Measurements from ENCODE around the gene DYNC1I1. TPM values are rescaled to one million over a fixed set of nuclear protein-coding genes. Genes with fewer than 3 reads are reported as not detected.

DYNC1I1 gene
- total RNA-seq, 1 experiment from 2014 or later, result 8.3 TPM

DNA sequence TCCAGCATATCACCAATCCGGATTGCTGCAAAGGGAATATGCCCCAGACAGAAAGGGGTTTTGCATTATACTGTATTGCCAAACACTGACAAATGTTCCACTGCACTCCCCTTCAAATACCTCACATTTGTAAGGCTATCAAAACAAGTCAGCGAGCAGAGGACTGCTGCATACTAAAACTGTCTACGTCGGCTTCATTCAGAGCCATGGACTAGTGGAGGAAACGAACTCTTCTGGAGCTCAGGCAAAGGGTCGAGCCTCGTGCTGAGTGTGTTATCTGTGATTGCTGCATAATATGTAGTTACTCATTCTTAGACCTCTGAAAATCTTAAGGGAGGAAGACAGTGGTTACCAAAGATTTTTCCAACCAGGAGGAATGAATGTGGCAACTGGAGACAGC, 200.2 kb downstream of the DYNC1I1 start:
- CTCF ChIA-PET, result no interaction called here
- H3K4me1 ChIP-seq, result no peaks in the 10 kb centered on the region
- H3K36me3 ChIP-seq (ENCODE audit: control insufficient read depth, insufficient read depth, low read length), result no peaks in the 10 kb centered on the region
- no peaks in the 10 kb centered on the region for H3K36me3 Mint-ChIP-seq (ENCODE audit: insufficient read depth, unreplicated experiment)
- POLR2A ChIA-PET, result no interaction called here
- no peaks in the 10 kb centered on the region for H3K4me1 Mint-ChIP-seq (ENCODE audit: low read depth, unreplicated experiment)
- no peak for DNase-seq
- no peak for TF ChIP-seq CTCF (IDR thresholded peaks at IDR 0.05; ENCODE audit: insufficient read depth in 1 of 2, low read depth in 1 of 2, low read length in 1 of 2, severe bottlenecking in 1 of 2, unreplicated experiment in 1 of 2)
- H3K27ac Mint-ChIP-seq (ENCODE audit: unreplicated experiment), result no peak overlapping the region
- no peak overlapping the region for H3K4me3 ChIP-seq (ENCODE audit: low read depth, low read length)
- H3K27me3 ChIP-seq (replicated peaks; ENCODE audit: control insufficient read depth, insufficient read depth, low read length), result no peaks in the 10 kb centered on the region
- BruUV-seq (replicated peaks), result no TSS peak
- no peaks in the 10 kb centered on the region for H3K9me3 ChIP-seq
- no peaks in the 10 kb centered on the region for H3K27me3 Mint-ChIP-seq (ENCODE audit: insufficient read depth, unreplicated experiment)
- no peak overlapping the region for H3K4me3 Mint-ChIP-seq (ENCODE audit: unreplicated experiment)
- no peaks in the 10 kb centered on the region for H3K9me3 Mint-ChIP-seq (ENCODE audit: unreplicated experiment)
- intact Hi-C loops (cut with micrococcal nuclease; ENCODE audit: unreplicated experiment), result no loop called here

DNA sequence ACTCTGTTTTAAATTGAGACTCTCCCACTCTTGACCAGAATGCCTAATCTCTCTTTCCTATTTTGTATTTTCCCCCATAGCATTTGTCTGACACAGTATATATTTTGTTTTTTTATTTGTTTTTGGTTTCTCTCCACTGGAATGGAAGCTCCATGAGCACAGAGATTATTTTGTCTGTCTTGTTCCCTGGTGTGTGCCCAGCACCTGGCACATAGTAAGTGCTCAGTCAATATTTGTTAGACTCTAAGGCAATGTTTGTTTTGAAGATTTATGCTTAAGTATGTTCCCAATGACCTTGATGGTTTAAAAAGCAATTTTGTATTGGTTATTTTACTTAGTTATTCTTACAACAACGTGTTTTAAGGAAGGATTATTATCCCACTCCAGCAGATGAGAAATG, 201.8 kb downstream of the DYNC1I1 start:
- BruUV-seq (replicated peaks), result no TSS peak
- no peaks in the 10 kb centered on the region for H3K9me3 ChIP-seq
- POLR2A ChIA-PET, result no interaction called here
- H3K4me3 ChIP-seq (ENCODE audit: low read depth, low read length), result no peak overlapping the region
- no peaks in the 10 kb centered on the region for H3K4me1 ChIP-seq
- no peaks in the 10 kb centered on the region for H3K36me3 ChIP-seq (ENCODE audit: control insufficient read depth, insufficient read depth, low read length)
- Mint-ChIP-seq H3K36me3 (ENCODE audit: insufficient read depth, unreplicated experiment) (no peaks in the 10 kb centered on the region), H3K4me3 (ENCODE audit: unreplicated experiment) (no peak overlapping the region), H3K27ac (ENCODE audit: unreplicated experiment) (no peak overlapping the region), H3K9me3 (ENCODE audit: unreplicated experiment) (no peaks in the 10 kb centered on the region), H3K27me3 (ENCODE audit: insufficient read depth, unreplicated experiment) (no peaks in the 10 kb centered on the region), H3K4me1 (ENCODE audit: low read depth, unreplicated experiment) (no peaks in the 10 kb centered on the region)
- DNase-seq, result no peak
- intact Hi-C loops (cut with micrococcal nuclease; ENCODE audit: unreplicated experiment), result no loop called here
- H3K27me3 ChIP-seq (replicated peaks; ENCODE audit: control insufficient read depth, insufficient read depth, low read length), result no peaks in the 10 kb centered on the region
- CTCF ChIA-PET, result no interaction called here
- TF ChIP-seq CTCF (IDR thresholded peaks at IDR 0.05; ENCODE audit: insufficient read depth in 1 of 2, low read depth in 1 of 2, low read length in 1 of 2, severe bottlenecking in 1 of 2, unreplicated experiment in 1 of 2), result no peak

- Histone ChIP-seq H3K36me3 (ENCODE audit: control insufficient read depth, insufficient read depth, low read length) (no peaks in the 10 kb centered on the region), H3K27me3 (replicated peaks; ENCODE audit: control insufficient read depth, insufficient read depth, low read length) (no peaks in the 10 kb centered on the region), H3K4me3 (ENCODE audit: low read depth, low read length) (no peak overlapping the region), H3K9me3 (no peaks in the 10 kb centered on the region), H3K4me1 (no peaks in the 10 kb centered on the region)
- BruUV-seq (replicated peaks), result no TSS peak
- POLR2A ChIA-PET, result no interaction called here
- intact Hi-C loops (cut with micrococcal nuclease; ENCODE audit: unreplicated experiment), result no loop called here
- Mint-ChIP-seq H3K4me1 (ENCODE audit: low read depth, unreplicated experiment) (no peaks in the 10 kb centered on the region), H3K36me3 (ENCODE audit: insufficient read depth, unreplicated experiment) (no peaks in the 10 kb centered on the region), H3K4me3 (ENCODE audit: unreplicated experiment) (no peak overlapping the region), H3K27me3 (ENCODE audit: insufficient read depth, unreplicated experiment) (no peaks in the 10 kb centered on the region), H3K27ac (ENCODE audit: unreplicated experiment) (no peak overlapping the region), H3K9me3 (ENCODE audit: unreplicated experiment) (no peaks in the 10 kb centered on the region)
- no peak for DNase-seq
- CTCF ChIA-PET, result no interaction called here
- TF ChIP-seq CTCF (IDR thresholded peaks at IDR 0.05; ENCODE audit: insufficient read depth in 1 of 2, low read depth in 1 of 2, low read length in 1 of 2, severe bottlenecking in 1 of 2, unreplicated experiment in 1 of 2), result no peak
Observed at GRCh38 chr7:95976369-95977060, 204.2 kb downstream of the DYNC1I1 start.

Data from Caco-2 (cell line).